Right lung (tissue), 5 donors: ENCODE measurements around the gene RNF212. TPM values are rescaled to one million over a fixed set of nuclear protein-coding genes. Genes with fewer than 3 reads are reported as not detected.
"Not testable (repeated sequence)": the region's sequence is repeated elsewhere in the genome, so short reads cannot be mapped to it uniquely, and the experiment has no call there.

Experiments used
- DNase-seq, 2 donors: peaks; one replicate each; pipeline ENCODE4 v3.0.0-alpha.2; 2013
- polyA plus RNA-seq, 5 donors: library from polyadenylated mRNA; unstranded; fragments of 120-200 nt; gene quantifications; one replicate each; pipeline versions ENCODE4 v1.2.1 to v1.2.3, GENCODE V29; 2013; ENCODE audit warnings: inconsistent platforms in 1 of 5, low replicate concordance in 1 of 5; ENCODE audit not compliant: insufficient read length in 5 of 5, insufficient read depth in 1 of 5

The RNF212 gene
- polyA plus RNA-seq, 5 donors: 6.1 to 11.8 (median 11.0) TPM

DNA sequence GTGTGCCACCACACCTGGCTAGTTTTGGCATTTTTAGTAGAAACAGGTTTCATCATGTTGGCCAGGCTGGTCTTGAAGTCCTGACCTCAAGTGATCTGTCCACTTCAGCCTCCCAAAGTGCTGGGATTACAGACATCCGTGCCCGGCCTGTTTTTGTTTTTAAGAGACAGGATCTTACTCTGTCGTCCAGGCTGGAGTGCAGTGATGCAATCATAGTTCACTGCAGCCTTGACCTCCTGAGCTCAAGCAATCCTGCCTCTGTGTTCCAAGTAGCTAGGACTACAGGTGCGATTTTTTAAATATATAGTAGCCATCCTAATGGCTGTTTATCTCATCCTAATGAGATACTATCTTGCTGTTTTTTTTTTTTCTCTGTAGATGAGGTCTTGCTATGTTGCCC is 47.6 kb downstream of the RNF212 start:
- no peak for DNase-seq

DNA sequence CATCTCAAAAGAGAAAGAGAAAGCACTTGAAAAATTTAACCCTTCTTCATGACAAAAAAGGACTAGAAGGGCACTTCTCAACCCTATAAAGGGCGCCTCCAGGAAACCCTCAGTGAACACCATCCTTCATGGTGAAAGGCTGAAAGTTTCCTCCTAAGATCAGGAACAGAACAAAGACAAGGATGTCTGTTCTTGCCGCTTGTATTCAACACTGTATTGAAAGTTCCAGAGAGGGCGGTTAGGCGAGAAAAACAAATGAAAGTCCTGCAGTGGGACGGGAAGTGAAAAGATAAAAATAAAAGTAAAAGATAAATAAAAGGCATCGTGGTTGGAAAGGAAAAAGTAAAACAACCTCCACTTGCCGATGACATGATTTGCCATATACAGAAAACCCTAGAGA is 50.9 kb downstream of the RNF212 start:
- no peak for DNase-seq

DNA sequence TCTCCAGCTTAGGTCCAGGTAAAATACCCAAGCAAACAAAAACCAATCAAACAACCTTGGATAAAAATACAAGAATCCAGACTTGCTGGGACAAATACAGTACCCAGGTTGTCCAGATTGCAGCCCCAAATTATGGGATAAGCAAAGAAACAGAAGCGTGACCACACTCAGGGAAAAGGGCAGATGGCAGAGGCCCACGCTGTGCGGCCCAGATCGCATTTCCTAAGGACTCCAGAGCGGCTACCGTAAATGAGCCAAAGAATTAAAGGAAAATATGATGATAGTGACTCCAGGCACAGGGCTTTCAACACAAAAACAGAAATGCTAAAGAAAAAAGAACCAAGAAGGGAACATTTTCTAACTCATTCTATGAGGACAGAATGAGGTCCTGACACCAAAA is 51.6 kb downstream of the RNF212 start:
- no peak for DNase-seq

DNA sequence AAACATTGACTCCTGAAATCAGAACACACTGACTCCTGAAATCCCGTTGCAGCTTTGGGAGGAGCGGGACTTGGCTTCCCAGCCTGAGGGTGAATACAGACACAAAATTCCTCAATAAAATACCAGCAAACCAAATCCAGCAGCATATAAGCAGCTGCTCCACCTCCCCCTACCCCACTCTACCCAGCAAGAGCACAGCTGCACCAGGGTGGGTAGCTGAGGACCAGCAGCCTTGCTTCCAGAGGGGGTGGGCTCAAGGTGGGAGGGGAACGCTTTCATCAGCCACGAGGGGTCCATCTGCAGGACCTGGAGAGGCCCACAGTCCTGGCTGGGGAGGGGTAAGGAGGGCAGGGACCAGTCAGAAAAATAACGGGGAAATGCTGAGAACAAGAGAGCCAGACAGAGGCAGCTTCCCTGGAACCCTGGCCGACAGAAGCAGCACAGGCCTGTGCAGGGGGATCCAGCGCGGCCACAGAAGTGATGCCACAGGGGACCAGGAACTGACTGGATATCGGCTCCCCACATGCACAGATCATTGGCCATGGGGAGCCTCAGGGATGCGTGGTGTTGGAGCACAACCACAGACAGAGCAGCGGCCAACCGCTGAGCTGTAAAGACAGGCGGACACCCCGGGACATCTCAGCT is 52.2 kb downstream of the RNF212 start:
- no peak for DNase-seq

DNA sequence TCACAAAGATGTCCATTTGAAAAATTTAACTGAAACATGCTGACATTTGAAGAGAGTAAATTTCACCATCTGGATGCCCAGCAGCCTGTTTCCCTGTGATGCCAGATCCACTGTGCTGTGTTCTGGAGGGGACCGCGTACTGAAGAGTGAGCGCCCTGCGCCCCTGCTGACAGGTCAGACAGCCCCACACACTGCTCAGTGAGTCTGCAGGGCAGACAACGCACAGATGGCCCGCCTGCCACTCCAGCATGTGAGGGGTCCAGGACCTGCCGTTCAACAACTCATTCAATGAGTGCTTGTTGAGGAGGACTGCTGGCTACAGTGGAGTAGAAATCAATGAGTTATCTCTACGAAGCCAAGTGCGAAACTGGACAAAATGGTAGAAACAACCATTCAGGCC is 52.7 kb downstream of the RNF212 start:
- DNase-seq: no peak

DNA sequence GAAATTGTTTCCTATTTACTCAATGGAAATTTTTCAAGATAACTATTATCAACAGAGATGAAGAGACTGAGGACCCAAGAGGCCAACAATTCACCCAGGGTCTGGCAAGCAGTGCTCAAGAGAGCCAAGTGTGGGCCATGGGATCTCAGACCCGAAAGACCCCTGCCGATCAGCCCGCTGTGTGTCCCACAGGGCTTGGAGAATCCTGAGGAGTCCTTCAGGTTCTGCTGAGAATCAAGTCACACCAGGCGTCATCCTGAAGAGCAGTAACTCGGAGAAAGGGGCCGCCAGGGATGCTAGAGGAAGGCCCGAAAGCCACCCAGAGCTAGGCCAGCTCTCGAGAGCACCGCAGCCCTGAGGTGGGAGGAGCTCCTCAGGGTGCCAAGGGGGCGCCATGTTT is 53.2 kb downstream of the RNF212 start:
- no peak for DNase-seq

DNA sequence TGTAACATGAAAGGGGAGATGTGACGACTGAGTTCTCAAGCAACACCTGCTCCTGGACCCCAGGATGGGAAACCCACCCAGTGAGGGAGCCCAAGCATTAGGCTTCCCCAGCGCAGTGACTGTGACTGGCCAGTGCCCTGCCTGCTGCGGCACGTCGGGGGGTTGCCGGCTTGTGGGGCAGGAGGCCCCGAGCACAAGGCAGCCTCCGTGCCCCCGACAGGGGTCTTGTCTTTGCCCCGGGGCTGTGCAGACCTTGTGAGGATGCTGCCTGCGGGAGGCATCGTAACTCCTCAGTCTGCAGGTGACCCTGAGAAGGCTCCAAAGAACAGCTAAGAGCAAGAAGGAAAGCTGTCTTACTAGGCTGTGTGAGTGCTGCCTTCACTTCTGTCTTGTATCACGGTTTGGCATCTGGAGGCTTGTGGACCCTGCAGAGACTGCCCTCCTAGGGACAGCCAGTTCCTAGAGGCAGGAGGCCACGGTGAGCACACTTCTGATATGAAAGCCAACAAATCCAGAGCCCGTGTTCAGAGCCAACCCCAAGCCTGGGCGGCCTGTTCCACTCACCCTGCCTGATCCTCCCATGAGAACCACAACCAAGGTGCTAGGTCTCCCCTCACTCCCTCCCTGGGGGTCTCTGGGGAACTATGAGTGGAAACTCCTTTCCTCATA is 54.2 kb downstream of the RNF212 start:
- DNase-seq: no peak

DNA sequence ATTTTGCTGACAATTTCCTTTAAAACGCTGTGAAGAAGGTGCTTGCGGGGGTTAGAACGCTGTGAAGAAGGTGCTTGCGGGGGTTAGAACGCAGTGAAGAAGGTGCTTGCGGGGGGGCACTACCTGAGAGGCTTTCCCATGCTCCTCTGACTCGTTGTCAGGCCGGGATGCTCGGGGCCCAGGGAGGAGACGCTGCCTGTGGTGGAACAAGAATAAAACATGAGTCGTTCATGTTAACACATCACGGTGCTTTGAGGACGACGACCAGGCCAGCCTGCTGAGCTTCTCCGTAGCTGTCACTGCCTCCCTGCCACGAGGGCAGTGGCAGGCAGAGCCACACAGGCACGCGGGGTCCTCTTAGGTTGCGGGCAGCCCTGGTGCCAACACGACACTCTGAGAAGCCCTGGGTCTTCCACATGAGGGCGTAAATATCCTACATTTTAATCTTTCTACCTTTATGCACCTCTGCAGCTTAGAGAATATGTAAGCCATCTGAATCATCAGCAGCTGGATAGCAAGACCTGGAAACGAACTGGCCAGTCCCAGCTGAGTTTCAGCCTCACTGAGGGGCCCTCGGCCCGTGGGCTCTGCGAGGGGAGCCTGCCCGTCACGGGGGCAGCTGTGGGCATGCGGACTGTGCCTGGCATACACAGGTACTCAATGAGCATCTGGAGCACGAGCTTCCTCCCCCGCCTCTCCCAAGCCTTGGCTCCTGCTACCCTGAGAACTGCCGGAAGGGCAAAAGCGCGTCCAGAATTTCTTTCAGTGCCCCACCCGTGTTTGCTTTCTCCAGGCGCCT is 55.0 kb downstream of the RNF212 start:
- DNase-seq: no peak

DNA sequence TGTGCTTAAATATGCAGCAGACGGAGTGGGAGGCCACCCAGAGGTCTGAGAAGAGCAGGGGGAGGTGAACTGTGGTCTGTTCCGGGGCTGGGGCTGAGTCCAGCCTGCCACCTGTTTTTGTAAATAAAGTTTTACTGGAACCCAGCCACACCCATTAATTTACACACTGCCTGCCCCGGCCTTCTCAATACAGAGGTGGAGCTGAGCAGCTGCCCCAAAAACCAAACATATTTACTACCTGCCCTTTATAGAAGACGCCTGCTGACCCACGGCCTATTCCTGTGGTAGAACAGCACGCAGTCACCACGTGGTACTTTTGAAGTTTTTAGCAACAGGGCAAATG is 56.0 kb downstream of the RNF212 start:
- DNase-seq: no peak

DNA sequence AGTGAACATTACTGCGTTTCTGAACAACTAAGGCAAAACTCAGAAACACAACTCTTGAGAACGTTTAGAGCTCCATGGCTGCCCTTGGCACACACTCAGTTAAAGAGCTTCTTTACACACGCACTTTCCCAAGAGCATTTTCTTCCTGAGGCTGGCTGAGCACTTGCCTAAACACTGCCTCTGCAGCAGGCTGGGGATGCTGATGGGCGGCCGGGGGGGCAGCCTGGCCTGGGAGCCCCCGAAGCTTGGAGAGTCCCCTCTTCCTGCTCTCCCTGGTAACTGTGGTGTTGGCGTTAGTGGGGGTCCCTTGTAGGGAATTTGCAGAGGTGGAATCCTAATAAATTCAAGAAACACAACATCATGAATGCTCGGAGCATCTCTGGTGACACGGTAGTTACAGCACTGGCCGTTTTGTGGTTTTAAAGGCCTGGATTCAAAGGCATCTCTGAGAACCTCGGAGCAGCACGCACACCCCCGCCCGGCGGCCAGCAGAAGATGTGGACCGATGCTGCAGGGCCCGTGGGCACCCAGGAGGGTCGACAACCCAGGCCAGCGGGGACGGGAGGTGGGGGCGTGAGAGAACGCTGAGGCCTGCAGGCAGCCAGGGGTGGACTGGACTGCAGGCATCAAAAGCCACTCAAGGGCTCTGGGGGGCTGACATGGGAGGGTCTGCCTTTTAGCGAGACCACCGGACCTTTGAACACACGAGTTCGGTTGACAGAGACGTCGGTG is 56.5 kb downstream of the RNF212 start:
- no peak for DNase-seq

DNA sequence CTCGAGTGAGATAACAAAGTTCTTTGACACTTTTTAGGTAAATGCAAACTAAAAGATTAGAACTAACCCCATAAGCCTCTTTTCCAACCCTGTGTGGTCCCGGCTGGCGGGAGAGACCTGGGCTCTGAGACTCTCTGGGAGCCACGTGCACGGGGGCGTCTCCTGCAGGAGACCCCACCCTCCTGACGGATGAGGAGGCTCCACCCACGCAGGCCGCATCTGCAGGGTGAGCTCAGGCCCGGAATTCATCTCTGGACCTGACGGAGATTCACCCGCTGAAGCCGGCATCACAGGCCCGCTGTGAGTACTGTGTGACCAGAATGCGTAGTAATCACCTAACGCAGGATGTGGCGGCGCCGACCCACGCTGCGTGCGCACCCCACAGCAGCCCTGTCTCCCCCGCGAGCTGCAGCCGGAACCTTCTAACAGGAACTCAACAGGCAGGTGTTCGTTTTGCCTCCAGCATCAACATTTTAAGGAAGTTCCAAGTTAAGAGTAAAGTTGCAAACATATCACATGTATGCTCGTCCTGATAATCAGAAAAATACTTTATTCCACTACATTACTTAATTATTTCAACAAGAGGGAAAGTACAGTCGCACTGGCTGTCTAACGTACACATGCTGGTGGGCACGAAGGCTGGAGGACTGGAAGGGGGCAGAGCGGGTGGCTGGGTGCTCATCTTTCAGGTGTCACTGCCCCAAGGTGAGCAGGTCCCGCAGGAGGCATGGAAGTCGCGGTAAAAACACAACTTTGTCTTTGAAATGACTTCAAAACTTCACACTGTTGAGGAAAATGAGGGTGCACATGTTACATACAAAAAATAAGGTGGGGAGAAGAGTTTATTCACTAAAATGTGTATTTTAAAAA is 57.4 kb downstream of the RNF212 start:
- DNase-seq: no peak

DNA sequence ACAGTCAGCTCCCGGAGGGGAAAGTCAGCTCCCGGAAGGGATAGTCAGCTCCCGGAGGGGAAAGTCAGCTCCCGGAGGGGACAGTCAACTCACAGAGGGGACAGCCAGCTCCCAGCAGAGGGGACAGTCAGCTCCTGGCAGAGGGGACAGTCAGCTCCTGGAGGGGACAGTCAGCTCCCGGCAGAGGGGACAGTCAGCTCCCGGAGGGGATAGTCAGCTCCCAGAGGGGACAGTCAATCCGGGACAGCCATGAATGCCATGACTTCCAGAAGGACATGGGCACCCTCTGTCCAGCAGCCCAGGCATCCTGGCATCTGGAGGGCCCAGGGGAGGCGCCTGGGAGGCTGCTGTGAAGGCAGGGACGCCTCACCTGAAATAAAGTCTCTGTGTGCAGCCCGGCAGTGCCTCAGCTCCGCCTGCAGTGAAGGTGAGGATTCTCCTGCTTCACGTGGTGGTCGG is 58.1 kb downstream of the RNF212 start:
- DNase-seq: not testable (repeated sequence)

DNA sequence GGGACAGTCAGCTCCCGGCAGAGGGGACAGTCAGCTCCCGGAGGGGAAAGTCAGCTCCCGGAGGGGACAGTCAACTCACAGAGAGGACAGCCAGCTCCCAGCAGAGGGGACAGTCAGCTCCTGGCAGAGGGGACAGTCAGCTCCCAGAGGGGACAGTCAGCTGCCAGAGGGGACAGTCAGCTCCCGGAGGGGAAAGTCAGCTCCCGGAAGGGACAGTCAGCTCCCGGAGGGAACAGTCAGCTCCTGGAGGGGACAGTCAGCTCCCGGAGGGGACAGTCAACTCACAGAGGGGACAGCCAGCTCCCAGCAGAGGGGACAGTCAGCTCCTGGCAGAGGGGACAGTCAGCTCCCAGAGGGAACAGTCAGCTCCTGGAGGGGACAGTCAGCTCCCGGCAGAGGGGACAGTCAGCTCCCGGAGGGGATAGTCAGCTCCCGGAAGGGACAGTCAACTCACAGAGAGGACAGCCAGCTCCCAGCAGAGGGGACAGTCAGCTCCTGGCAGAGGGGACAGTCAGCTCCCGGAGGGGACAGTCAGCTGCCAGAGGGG is 58.6 kb downstream of the RNF212 start:
- not testable (repeated sequence) for DNase-seq

DNA sequence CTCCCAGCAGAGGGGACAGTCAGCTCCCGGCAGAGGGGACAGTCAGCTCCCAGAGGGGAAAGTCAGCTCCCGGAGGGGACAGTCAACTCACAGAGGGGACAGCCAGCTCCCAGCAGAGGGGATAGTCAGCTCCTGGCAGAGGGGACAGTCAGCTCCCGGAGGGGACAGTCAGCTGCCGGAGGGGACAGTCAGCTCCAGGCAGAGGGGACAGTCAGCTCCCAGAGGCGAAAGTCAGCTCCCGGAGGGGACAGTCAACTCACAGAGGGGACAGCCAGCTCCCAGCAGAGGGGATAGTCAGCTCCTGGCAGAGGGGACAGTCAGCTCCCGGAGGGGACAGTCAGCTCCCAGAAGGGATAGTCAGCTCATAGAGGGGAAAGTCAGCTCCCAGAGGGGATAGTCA is 59.5 kb downstream of the RNF212 start:
- not testable (repeated sequence) for DNase-seq

DNA sequence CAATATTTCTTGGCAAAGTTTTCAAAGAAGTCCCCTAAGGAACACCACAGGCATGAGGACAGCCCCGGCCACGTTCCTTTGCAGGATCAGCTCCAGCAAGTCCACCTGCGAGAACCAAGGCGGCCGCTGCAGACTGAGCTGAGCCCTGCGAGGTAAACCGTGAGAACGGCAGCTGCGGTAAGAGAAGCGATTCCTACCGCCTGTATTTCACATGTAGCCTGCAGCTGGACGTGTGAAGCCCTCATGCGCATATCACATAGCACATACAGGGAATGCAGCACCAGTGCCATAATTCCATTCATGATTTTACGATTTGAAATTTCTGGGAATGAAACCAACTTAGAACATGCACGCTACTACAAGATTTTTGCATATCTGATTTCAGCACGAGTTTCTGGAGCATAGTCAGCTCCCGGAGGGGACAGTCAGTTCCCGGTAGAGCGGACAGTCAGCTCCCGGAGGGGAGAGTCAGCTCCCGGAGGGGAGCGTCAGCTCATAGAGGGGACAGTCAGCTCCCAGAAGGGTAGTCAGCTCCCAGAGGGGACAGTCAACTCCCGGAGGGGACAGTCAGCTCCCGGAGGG is 60.2 kb downstream of the RNF212 start:
- peak; percentile 48 to 58 for DNase-seq

DNA sequence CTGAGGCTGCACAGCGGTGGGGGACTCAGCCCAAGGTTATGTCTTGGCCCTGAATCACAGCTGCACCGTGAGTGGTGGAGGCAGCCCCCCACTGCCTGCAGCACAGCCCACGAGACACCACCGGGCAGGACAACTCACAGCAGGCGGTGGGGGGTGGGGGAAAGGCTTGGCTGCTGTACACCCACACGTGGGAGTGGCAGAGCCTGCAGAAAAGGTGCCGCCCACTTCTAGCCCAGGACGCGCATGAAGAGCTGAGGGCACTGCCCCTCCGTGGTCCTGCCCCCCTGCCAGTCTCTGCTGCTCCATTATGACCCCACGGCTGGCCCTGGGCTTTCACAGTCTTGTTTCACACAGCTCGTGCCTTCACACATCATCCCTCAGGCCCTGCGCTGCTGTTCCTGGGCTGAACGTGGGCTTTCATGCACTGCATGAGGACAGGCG is 61.1 kb downstream of the RNF212 start:
- DNase-seq: no peak

DNA sequence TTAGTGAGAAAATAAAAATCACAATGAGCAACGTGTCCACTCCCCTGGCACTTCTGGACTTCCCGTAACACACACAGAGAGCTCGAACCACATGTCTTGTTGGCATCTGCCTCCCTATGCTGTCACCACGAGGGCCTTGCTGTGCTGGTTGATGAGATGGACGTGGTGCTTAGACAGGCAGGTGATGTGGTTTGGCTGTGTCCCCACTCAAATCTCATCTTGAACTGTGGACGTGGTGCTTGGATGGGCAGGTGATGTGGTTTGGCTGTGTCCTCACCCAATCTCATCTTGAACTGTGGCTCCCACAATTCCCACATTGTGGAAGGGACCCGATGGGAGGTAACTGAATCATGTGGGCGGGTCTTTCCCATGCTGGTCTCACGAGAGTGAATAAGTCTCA is 61.9 kb downstream of the RNF212 start:
- DNase-seq: no peak

DNA sequence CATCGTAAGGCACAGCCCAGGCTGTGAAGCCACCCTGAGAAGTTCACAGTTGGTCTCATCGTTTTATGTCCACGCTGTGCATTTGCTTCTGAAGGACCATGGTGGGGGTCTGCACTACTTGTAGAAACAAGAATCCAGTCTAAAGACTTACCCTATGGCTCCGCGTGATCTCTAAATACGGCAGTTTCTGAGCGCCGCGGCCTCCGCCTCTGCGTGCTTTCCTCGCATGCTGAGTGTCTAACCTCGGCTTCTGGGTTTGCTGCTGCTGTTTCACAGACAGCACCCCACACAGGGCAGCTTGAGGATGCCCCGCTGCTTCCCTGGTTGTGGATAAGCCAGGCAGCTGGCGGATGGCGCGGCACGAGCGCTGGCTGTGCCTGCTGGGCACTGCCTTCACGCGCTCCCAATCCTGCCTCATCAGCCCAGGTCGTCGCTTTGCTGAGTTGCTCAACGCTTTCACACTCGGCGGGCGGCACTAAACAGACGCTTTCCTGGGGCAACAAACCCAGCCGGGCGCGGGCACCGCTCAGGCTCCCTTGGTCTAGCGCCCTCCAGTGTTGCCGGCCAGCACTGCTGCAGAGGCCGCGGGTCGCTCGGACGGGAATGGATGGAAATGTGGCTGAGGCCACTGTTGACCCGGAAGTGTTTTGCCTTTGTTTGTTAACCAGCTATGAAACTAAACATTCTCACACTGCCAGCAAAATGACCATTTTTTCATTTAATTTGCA is 62.7 kb downstream of the RNF212 start:
- no peak for DNase-seq

DNA sequence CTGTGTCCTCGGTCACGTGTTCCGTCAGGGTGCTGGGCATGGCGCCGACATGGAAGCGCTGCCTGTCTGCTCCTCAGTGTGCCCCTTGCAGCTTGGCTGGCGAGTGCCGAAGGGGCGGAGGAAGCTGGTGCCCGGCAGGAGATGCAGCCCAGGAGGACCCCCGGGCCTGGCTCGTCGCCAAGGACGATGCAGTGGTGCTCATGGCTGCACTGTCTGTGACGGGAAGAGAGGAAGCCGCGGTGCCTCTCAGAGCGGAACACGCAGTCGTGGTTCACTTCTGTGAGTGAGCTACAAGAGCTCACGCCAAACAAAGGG is 63.8 kb downstream of the RNF212 start:
- DNase-seq: no peak
